Common myeloid progenitor, CD34-positive (primary cell): Measurements from ENCODE around the gene CHPF2. TPM values are rescaled to one million over a fixed set of nuclear protein-coding genes. Genes with fewer than 3 reads are reported as not detected.
A peak's percentile ranks its signal among the peaks of the same experiment; 100 is the strongest.

Experiments used
- CTCF ChIA-PET: fragments of 350-600 bp; sonication (Branson Sonifier 250); formaldehyde crosslinking; loops from one replicate; lab custom pipeline; 2021; ENCODE audit warnings: antibody characterized with exemption; lab: Charles Lee
- POLR2A ChIA-PET: fragments of 350-600 bp; sonication (Branson Sonifier 250); formaldehyde crosslinking; loops from one replicate; lab custom pipeline; 2021; ENCODE audit warnings: antibody characterized with exemption; lab: Charles Lee
- DNase-seq, 3 donors: peaks; one replicate each; pipeline versions ENCODE4 v3.0.0 to v3.0.0-alpha.2; 2013
- H3K27ac ChIP-seq, 2 experiments: 1 replicate in 1 of 2; 2 replicates in 1 of 2; pipeline ENCODE4 v1.7.0; 2013; ENCODE audit warnings: inconsistent platforms in 2 of 2, low read length in 2 of 2, mild to moderate bottlenecking in 2 of 2, low read depth in 1 of 2, moderate library complexity in 1 of 2; ENCODE audit not compliant: severe bottlenecking in 2 of 2, insufficient read depth in 1 of 2, poor library complexity in 1 of 2
- H3K27me3 ChIP-seq, 5 experiments: replicated peaks in 2 of 5; 1 replicate in 3 of 5; 2 replicates in 2 of 5; pipeline versions ENCODE4 v1.6.1 to v1.7.0; 2013; ENCODE audit warnings: low read length in 4 of 5, mild to moderate bottlenecking in 2 of 5, moderate library complexity in 2 of 5, inconsistent platforms in 1 of 5; ENCODE audit not compliant: insufficient read depth in 5 of 5, control insufficient read depth in 4 of 5
- H3K36me3 ChIP-seq, 4 experiments: 1 replicate in 2 of 4; 2 replicates in 2 of 4; pipeline versions ENCODE4 v1.6.1 to v1.7.0; 2013; ENCODE audit warnings: low read length in 3 of 4, control low read depth in 1 of 4, mild to moderate bottlenecking in 1 of 4; ENCODE audit not compliant: control insufficient read depth in 4 of 4, insufficient read depth in 4 of 4
- H3K4me1 ChIP-seq, 4 experiments: 1 replicate in 3 of 4; 2 replicates in 1 of 4; pipeline versions ENCODE4 v1.6.1 to v1.7.1; 2013; ENCODE audit warnings: low read length in 3 of 4, mild to moderate bottlenecking in 3 of 4, control low read depth in 1 of 4, inconsistent platforms in 1 of 4, moderate library complexity in 1 of 4; ENCODE audit not compliant: control insufficient read depth in 4 of 4, insufficient read depth in 4 of 4; ENCODE audit errors: control extremely low read depth in 1 of 4
- H3K4me3 ChIP-seq, 7 experiments: 1 replicate in 4 of 7; 2 replicates in 3 of 7; pipeline versions ENCODE4 v1.5.1 to v1.7.0; 2013; ENCODE audit warnings: mild to moderate bottlenecking in 7 of 7, low read length in 6 of 7, moderate library complexity in 6 of 7, inconsistent platforms in 2 of 7, low read depth in 2 of 7, control low read depth in 1 of 7; ENCODE audit not compliant: insufficient read depth in 4 of 7, control insufficient read depth in 1 of 7; ENCODE audit errors: extremely low read depth in 1 of 7
- H3K9me3 ChIP-seq, 5 experiments: 1 replicate in 4 of 5; 2 replicates in 1 of 5; pipeline versions ENCODE4 v1.6.1 to v1.7.1; 2013; ENCODE audit warnings: low read length in 4 of 5, mild to moderate bottlenecking in 2 of 5, inconsistent platforms in 1 of 5, low read depth in 1 of 5, moderate library complexity in 1 of 5; ENCODE audit not compliant: control insufficient read depth in 4 of 5, insufficient read depth in 2 of 5; ENCODE audit errors: control extremely low read depth in 1 of 5
- WGBS: methylation state at CpG from one replicate; pipeline ENCODE4 v1.1.5; 2013; ENCODE audit not compliant: insufficient coverage; 5-methylcytosine and 5-hydroxymethylcytosine counted together
- polyA plus RNA-seq: library from polyadenylated mRNA; unstranded; fragments of 120-200 nt; gene quantifications from one replicate; pipeline ENCODE4 v1.2.1, GENCODE V29; 2013

The CHPF2 gene
- 39.3 TPM for polyA plus RNA-seq

GRCh38 chr7:151232091-151232916, at the start of gene CHPF2:
Gene CHPF2, plus strand, starts transcription at chr7:151232483. Its CDS starts 1,529 bp downstream, at chr7:151234012.
- Histone ChIP-seq H3K27ac (peak within 1 kb of the TSS; percentile 98), H3K9me3 (no peaks in the 10 kb centered on the region), H3K4me3 (peak within 1 kb of the TSS; percentile 92 to 98 (median 97)), H3K27me3 (no peaks in the 10 kb centered on the region), H3K4me1 (peaks cover 8 to 36% (median 34%) of the 10 kb centered on the region in 4 experiments), H3K36me3 (peaks cover 6 to 30% (median 24%) of the 10 kb centered on the region in 4 experiments)
- POLR2A ChIA-PET = interaction anchor here (1.0 to 3.4 kb wide), 4 partner anchors 11 to 43 kb away, joined by 3 to 15 read pairs (median 5); no protein-coding TSS in a partner anchor
- peak; percentile 90 to 95 (median 94) for DNase-seq
- WGBS = under 1% methylated on average over 79 of the region's 79 CpGs
- CTCF ChIA-PET = interaction anchor here (0.8 to 5.8 kb wide), 3 partner anchors 13 to 24 kb away, joined by 3 to 72 read pairs (median 5); partner anchors contain the start of gene SMARCD3

GRCh38 chr7:151185762-151186639, 46.3 kb upstream of the CHPF2 start:
- ChIA-PET POLR2A (no interaction called here), CTCF (interaction anchor here (1.1 kb wide), 1 partner anchor 21 kb away, joined by 4 read pairs; no protein-coding TSS in a partner anchor)
- DNase-seq = no peak
- Histone ChIP-seq H3K27ac (no peak overlapping the region), H3K4me3 (no peak overlapping the region), H3K36me3 (no peaks in the 10 kb centered on the region), H3K9me3 (no peaks in the 10 kb centered on the region), H3K27me3 (peaks cover 0 to 7% (median 0%) of the 10 kb centered on the region in 5 experiments), H3K4me1 (no peaks in the 10 kb centered on the region)
- WGBS = 97% methylated on average over 7 of the region's 16 CpGs

GRCh38 chr7:151186640-151187408, 45.5 kb upstream of the CHPF2 start, which contains the start of gene ASB10:
Gene ASB10, minus strand, starts transcription at chr7:151187250. Its CDS starts 120 bp downstream, at chr7:151187130.
- ChIA-PET POLR2A (no interaction called here), CTCF (no interaction called here)
- WGBS = 91% methylated on average over 18 of the region's 22 CpGs
- peaks cover 0 to 7% (median 0%) of the 10 kb centered on the region in 5 experiments for H3K27me3 ChIP-seq
- no peak within 1 kb of the TSS for H3K4me3 ChIP-seq
- H3K36me3 ChIP-seq = no peaks in the 10 kb centered on the region
- no peak within 1 kb of the TSS for H3K27ac ChIP-seq
- H3K9me3 ChIP-seq = no peaks in the 10 kb centered on the region
- no peaks in the 10 kb centered on the region for H3K4me1 ChIP-seq
- DNase-seq = no peak

GRCh38 chr7:151187409-151188251, 44.7 kb upstream of the CHPF2 start:
- 93% methylated on average over 17 of the region's 22 CpGs for WGBS
- Histone ChIP-seq H3K9me3 (no peaks in the 10 kb centered on the region), H3K36me3 (no peaks in the 10 kb centered on the region), H3K27me3 (peaks cover 0 to 7% (median 0%) of the 10 kb centered on the region in 5 experiments), H3K27ac (no peak overlapping the region), H3K4me3 (no peak overlapping the region), H3K4me1 (no peaks in the 10 kb centered on the region)
- ChIA-PET CTCF (interaction anchor here (0.6 kb wide), 1 partner anchor 8 kb away, joined by 3 read pairs; no protein-coding TSS in a partner anchor), POLR2A (no interaction called here)
- DNase-seq = no peak

GRCh38 chr7:151188252-151188542, 44.1 kb upstream of the CHPF2 start:
- peaks cover 0 to 7% (median 0%) of the 10 kb centered on the region in 5 experiments for H3K27me3 ChIP-seq
- CTCF ChIA-PET = interaction anchor here (0.6 kb wide), 1 partner anchor 9 kb away, joined by 3 read pairs; no protein-coding TSS in a partner anchor
- POLR2A ChIA-PET = no interaction called here

GRCh38 chr7:151189038-151189437, 43.2 kb upstream of the CHPF2 start:
- CTCF ChIA-PET = interaction anchor here (0.6 kb wide), 1 partner anchor 116 kb away, joined by 4 read pairs; no protein-coding TSS in a partner anchor

More at GRCh38 chr7:151188252-151188542, 44.1 kb upstream of the CHPF2 start:
- no peak for DNase-seq
- Histone ChIP-seq H3K36me3 (no peaks in the 10 kb centered on the region), H3K27ac (no peak overlapping the region), H3K4me1 (no peaks in the 10 kb centered on the region), H3K4me3 (no peak overlapping the region), H3K9me3 (no peaks in the 10 kb centered on the region)
- 86% methylated on average over 1 of the region's 5 CpGs for WGBS

More at GRCh38 chr7:151189038-151189437, 43.2 kb upstream of the CHPF2 start:
- H3K36me3 ChIP-seq = no peaks in the 10 kb centered on the region
- 100% methylated on average over 1 of the region's 4 CpGs for WGBS
- no peak overlapping the region for H3K4me3 ChIP-seq
- POLR2A ChIA-PET = no interaction called here
- H3K9me3 ChIP-seq = no peaks in the 10 kb centered on the region
- H3K27me3 ChIP-seq = peaks cover 0 to 7% (median 0%) of the 10 kb centered on the region in 5 experiments
- H3K4me1 ChIP-seq = no peaks in the 10 kb centered on the region
- no peak for DNase-seq
- no peak overlapping the region for H3K27ac ChIP-seq
